H9 (cell line): ENCODE measurements around the gene ANKH. TPM values are rescaled to one million over a fixed set of nuclear protein-coding genes. Genes with fewer than 3 reads are reported as not detected.

ENCODE experiments used
- DNase-seq: peaks from one replicate; pipeline ENCODE4 v3.0.0-alpha.2; 2017
- H2AFZ ChIP-seq: one replicate; pipeline ENCODE4 v1.6.1; 2013; ENCODE audit warnings: mild to moderate bottlenecking, low read length, control low read depth, moderate library complexity
- H2AK5ac ChIP-seq: 2 replicates; pipeline ENCODE4 v1.6.1; 2013; ENCODE audit warnings: low read length, control low read depth, mixed read lengths; ENCODE audit not compliant: insufficient read length
- H2BK120ac ChIP-seq: one replicate; pipeline ENCODE4 v1.6.1; 2013; ENCODE audit warnings: low read depth, mild to moderate bottlenecking, low read length, control low read depth, inconsistent platforms; ENCODE audit not compliant: poor library complexity, severe bottlenecking
- H2BK12ac ChIP-seq: 2 replicates; pipeline ENCODE4 v1.6.1; 2013; ENCODE audit warnings: low read length, control low read depth, mixed read lengths, low read depth; ENCODE audit not compliant: insufficient read length
- H2BK15ac ChIP-seq: 2 replicates; pipeline ENCODE4 v1.6.1; 2013; ENCODE audit warnings: low read depth, low read length, control low read depth
- H2BK20ac ChIP-seq: one replicate; pipeline ENCODE4 v1.6.1; 2013; ENCODE audit warnings: low read depth, mild to moderate bottlenecking, low read length, control low read depth, inconsistent platforms; ENCODE audit not compliant: poor library complexity, severe bottlenecking
- H2BK5ac ChIP-seq: 2 replicates; pipeline ENCODE4 v1.6.1; 2013; ENCODE audit warnings: low read length, control low read depth, mixed read lengths; ENCODE audit not compliant: insufficient read length
- H3K14ac ChIP-seq: 2 replicates; pipeline ENCODE4 v1.6.1; 2013; ENCODE audit warnings: low read length, control low read depth; ENCODE audit not compliant: insufficient read depth
- H3K18ac ChIP-seq: 2 replicates; pipeline ENCODE4 v1.6.1; 2013; ENCODE audit warnings: low read depth, mild to moderate bottlenecking, mixed read lengths, low read length, control low read depth; ENCODE audit not compliant: insufficient read length
- H3K23ac ChIP-seq: 2 replicates; pipeline ENCODE4 v1.6.1; 2013; ENCODE audit warnings: low read length, control low read depth, mixed read lengths, low read depth; ENCODE audit not compliant: insufficient read length
- H3K23me2 ChIP-seq: 2 replicates; pipeline ENCODE4 v1.6.1; 2013; ENCODE audit warnings: low read depth, mild to moderate bottlenecking, mixed read lengths, low read length, control low read depth; ENCODE audit not compliant: insufficient read length, poor library complexity, severe bottlenecking
- H3K27ac ChIP-seq: 2 replicates; pipeline ENCODE4 v1.5.1; 2013; ENCODE audit warnings: low read length, control low read depth, mixed read lengths, low read depth; ENCODE audit not compliant: insufficient read length
- H3K27me3 ChIP-seq: 2 replicates; pipeline ENCODE4 v1.6.1; 2013; ENCODE audit warnings: low read length, control low read depth, inconsistent platforms; ENCODE audit not compliant: insufficient read depth
- H3K4ac ChIP-seq: 2 replicates; pipeline ENCODE4 v1.6.1; 2013; ENCODE audit warnings: low read depth, mild to moderate bottlenecking, control low read depth, inconsistent platforms, low read length, moderate library complexity
- H3K4me1 ChIP-seq: 2 replicates; pipeline ENCODE4 v1.6.1; 2013; ENCODE audit warnings: low read length, control low read depth, inconsistent platforms; ENCODE audit not compliant: insufficient read depth
- H3K4me2 ChIP-seq: 2 replicates; pipeline ENCODE4 v1.6.1; 2013; ENCODE audit warnings: low read length, control low read depth, mixed read lengths; ENCODE audit not compliant: insufficient read length, insufficient read depth
- H3K56ac ChIP-seq: 2 replicates; pipeline ENCODE4 v1.6.1; 2013; ENCODE audit warnings: low read depth, mild to moderate bottlenecking, mixed read lengths, low read length, control low read depth; ENCODE audit not compliant: insufficient read length
- H3K79me1 ChIP-seq: 2 replicates; pipeline ENCODE4 v1.6.1; 2013; ENCODE audit warnings: low read depth, mild to moderate bottlenecking, moderate library complexity, low read length, control low read depth, inconsistent platforms; ENCODE audit not compliant: insufficient read depth, poor library complexity, severe bottlenecking
- H3K79me2 ChIP-seq: 2 replicates; pipeline ENCODE4 v1.6.1; 2013; ENCODE audit warnings: low read length, control low read depth, inconsistent platforms; ENCODE audit not compliant: insufficient read depth
- H3K9ac ChIP-seq: 2 replicates; pipeline ENCODE4 v1.6.1; 2013; ENCODE audit warnings: low read length, control low read depth, mixed read lengths; ENCODE audit not compliant: insufficient read length; ENCODE audit errors: extremely low read depth
- H3K9me3 ChIP-seq: one replicate; pipeline ENCODE4 v1.6.1; 2013; ENCODE audit warnings: low read depth, low read length, inconsistent platforms; ENCODE audit not compliant: control insufficient read depth
- H3T11ph ChIP-seq: one replicate; pipeline ENCODE4 v1.6.1; 2013; ENCODE audit warnings: mild to moderate bottlenecking, low read length, control low read depth, inconsistent platforms
- H4K20me1 ChIP-seq: one replicate; pipeline ENCODE4 v1.6.1; 2013; ENCODE audit not compliant: control insufficient read depth, insufficient read length, insufficient read depth
- H4K5ac ChIP-seq: 2 replicates; pipeline ENCODE4 v1.6.1; 2013; ENCODE audit warnings: low read depth, mild to moderate bottlenecking, mixed read lengths, low read length, control low read depth; ENCODE audit not compliant: insufficient read length
- H4K8ac ChIP-seq: replicated peaks from 2 replicates; pipeline ENCODE4 v1.6.1; 2013; ENCODE audit warnings: low read length, control low read depth, mixed read lengths, low read depth; ENCODE audit not compliant: insufficient read length
- H4K91ac ChIP-seq: 2 replicates; pipeline ENCODE4 v1.6.1; 2013; ENCODE audit warnings: low read depth, mild to moderate bottlenecking, moderate library complexity, mixed read lengths, low read length, control low read depth; ENCODE audit not compliant: insufficient read length
- H3K27ac Mint-ChIP-seq, 3 experiments: 2 replicates in 2 of 3; 3 replicates in 1 of 3; pipeline ENCODE4 v1.8.0; 2020 to 2021; ENCODE audit warnings: mixed read lengths in 3 of 3, mild to moderate bottlenecking in 1 of 3, moderate library complexity in 1 of 3
- H3K27me3 Mint-ChIP-seq: 2 replicates; pipeline ENCODE4 v1.8.0; 2021; ENCODE audit warnings: low read depth, mild to moderate bottlenecking, moderate library complexity, mixed read lengths
- H3K36me3 Mint-ChIP-seq, 3 experiments: 2 replicates in 2 of 3; 3 replicates in 1 of 3; pipeline ENCODE4 v1.8.0; 2020 to 2021; ENCODE audit warnings: low read depth in 3 of 3, mixed read lengths in 3 of 3; ENCODE audit not compliant: insufficient read depth in 1 of 3
- H3K4me1 Mint-ChIP-seq, 2 experiments: 2 replicates each; pipeline ENCODE4 v1.8.0; 2020; ENCODE audit warnings: mixed read lengths in 2 of 2
- H3K4me3 Mint-ChIP-seq, 2 experiments: 2 replicates in 1 of 2; 3 replicates in 1 of 2; pipeline ENCODE4 v1.8.0; 2020 to 2021; ENCODE audit warnings: mild to moderate bottlenecking in 2 of 2, mixed read lengths in 2 of 2, moderate library complexity in 1 of 2
- H3K9me3 Mint-ChIP-seq, 2 experiments: 2 replicates in 1 of 2; 3 replicates in 1 of 2; pipeline ENCODE4 v1.8.0; 2020; ENCODE audit warnings: mild to moderate bottlenecking in 2 of 2, mixed read lengths in 2 of 2, moderate library complexity in 1 of 2
- WGBS: extraction: QIAGEN DNeasy Blood & Tissue Kit; methylation state at CpG from one replicate; pipeline ENCODE4 v1.1.7; 2013; ENCODE audit warnings: missing lambda C conversion rate, low lambda C conversion rate, mixed read lengths; ENCODE audit not compliant: insufficient read length; ENCODE audit errors: extremely low coverage; 5-methylcytosine and 5-hydroxymethylcytosine counted together
- total RNA-seq: library from RNA; stranded (reverse); gene quantifications from 2 replicates; pipeline ENCODE4 v1.2.1, GENCODE V29; 2021
- TF ChIP-seq, protein P1 (sequence below): fragments of 200-600 bp; sonication (generic); conservative IDR thresholded peaks from 3 replicates; pipeline ENCODE4 v1.8.0; 2021; ENCODE audit warnings: antibody characterized with exemption, mild to moderate bottlenecking

Gene ANKH
- total RNA-seq, 1 experiment from 2014 or later = 9.6 TPM

DNA sequence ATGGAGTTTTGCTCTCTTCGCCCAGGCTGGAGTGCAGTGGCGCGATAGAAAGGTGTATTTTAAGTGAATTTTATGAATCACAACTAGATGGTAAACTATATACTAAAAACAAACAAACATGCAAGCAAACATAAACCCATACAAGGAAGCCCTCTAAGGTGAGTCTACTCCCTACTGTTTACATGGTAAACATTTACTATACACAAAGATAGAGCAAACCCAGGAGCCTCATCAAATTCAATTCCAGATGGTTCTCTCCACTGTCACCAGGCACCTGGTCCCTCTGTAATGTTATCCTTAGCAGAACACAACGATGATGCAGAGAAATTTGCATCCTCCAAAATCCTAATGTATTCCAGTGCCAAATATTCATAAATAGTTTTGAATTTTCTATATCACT lies 17.9 kb downstream of the ANKH start:
- Histone ChIP-seq H3T11ph (no peak overlapping the region), H3K27ac (no peak overlapping the region), H3K23me2 (no peaks in the 10 kb centered on the region), H2BK20ac (no peak overlapping the region), H3K9me3 (no peaks in the 10 kb centered on the region), H4K8ac (no peak overlapping the region), H3K27me3 (no peaks in the 10 kb centered on the region), H2BK5ac (no peak overlapping the region), H3K4ac (no peak overlapping the region), H2BK120ac (no peak overlapping the region), H3K79me1 (no peaks in the 10 kb centered on the region), H3K79me2 (no peaks in the 10 kb centered on the region), H2BK12ac (no peak overlapping the region), H4K5ac (no peak overlapping the region), H2AK5ac (no peak overlapping the region), H3K56ac (no peak overlapping the region), H4K91ac (no peak overlapping the region), H3K14ac (no peak overlapping the region), H2BK15ac (no peak overlapping the region), H3K18ac (no peak overlapping the region), H2AFZ (no peak overlapping the region), H3K4me1 (no peaks in the 10 kb centered on the region; the same call in none of the 2 replicates), H3K23ac (no peak overlapping the region), H3K9ac (no peak overlapping the region), H4K20me1 (no peaks in the 10 kb centered on the region), H3K4me2 (no peak overlapping the region)
- no peaks in the 10 kb centered on the region for H3K36me3 Mint-ChIP-seq
- H3K27me3 Mint-ChIP-seq = no peaks in the 10 kb centered on the region
- DNase-seq = no peak
- no peaks in the 10 kb centered on the region; a peak in 1 of 5 replicates for H3K9me3 Mint-ChIP-seq
- no peak overlapping the region for H3K4me3 Mint-ChIP-seq
- TF ChIP-seq, protein P1, sequence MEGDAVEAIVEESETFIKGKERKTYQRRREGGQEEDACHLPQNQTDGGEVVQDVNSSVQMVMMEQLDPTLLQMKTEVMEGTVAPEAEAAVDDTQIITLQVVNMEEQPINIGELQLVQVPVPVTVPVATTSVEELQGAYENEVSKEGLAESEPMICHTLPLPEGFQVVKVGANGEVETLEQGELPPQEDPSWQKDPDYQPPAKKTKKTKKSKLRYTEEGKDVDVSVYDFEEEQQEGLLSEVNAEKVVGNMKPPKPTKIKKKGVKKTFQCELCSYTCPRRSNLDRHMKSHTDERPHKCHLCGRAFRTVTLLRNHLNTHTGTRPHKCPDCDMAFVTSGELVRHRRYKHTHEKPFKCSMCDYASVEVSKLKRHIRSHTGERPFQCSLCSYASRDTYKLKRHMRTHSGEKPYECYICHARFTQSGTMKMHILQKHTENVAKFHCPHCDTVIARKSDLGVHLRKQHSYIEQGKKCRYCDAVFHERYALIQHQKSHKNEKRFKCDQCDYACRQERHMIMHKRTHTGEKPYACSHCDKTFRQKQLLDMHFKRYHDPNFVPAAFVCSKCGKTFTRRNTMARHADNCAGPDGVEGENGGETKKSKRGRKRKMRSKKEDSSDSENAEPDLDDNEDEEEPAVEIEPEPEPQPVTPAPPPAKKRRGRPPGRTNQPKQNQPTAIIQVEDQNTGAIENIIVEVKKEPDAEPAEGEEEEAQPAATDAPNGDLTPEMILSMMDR = no peak
- H3K4me1 Mint-ChIP-seq = peaks cover 26 to 27% of the 10 kb centered on the region in 2 experiments
- WGBS = no CpG with 5 or more reads among the region's 4 CpGs
- H3K27ac Mint-ChIP-seq = no peak overlapping the region
